Heart right ventricle (tissue), 16 donors: Measurements from ENCODE around the gene AUTS2. TPM values are rescaled to one million over a fixed set of nuclear protein-coding genes. Genes with fewer than 3 reads are reported as not detected.

Experiments used
- ATAC-seq, 8 donors: fragments of 200-7000 bp; cut with Tn5 transposase; one replicate each; pipeline ENCODE4 v1.9.1; 2020; ENCODE audit warnings: mild to moderate bottlenecking in 8 of 8, moderate library complexity in 8 of 8, moderate number of reproducible peaks in 1 of 8
- DNase-seq, 2 donors: peaks; one replicate each; pipeline ENCODE4 v3.0.0-alpha.2; 2020
- H3K27ac ChIP-seq, 10 donors: fragments of 200-600 bp; sonication (generic) in 2 of 10; one replicate each; pipeline versions ENCODE4 v1.5.0 to v1.8.0; 2020 to 2022; ENCODE audit warnings: mild to moderate bottlenecking in 3 of 10
- H3K27me3 ChIP-seq, 7 donors: fragments of 200-600 bp; one replicate each; pipeline ENCODE4 v1.8.0; 2021 to 2022; ENCODE audit warnings: mild to moderate bottlenecking in 2 of 7
- H3K36me3 ChIP-seq, 9 donors: fragments of 200-600 bp; sonication (generic) in 1 of 9; one replicate each; pipeline versions ENCODE4 v1.5.0 to v1.8.0; 2020 to 2022; ENCODE audit warnings: mild to moderate bottlenecking in 2 of 9
- H3K4me1 ChIP-seq, 9 donors: fragments of 200-600 bp; sonication (generic) in 1 of 9; one replicate each; pipeline versions ENCODE4 v1.5.0 to v1.8.0; 2020 to 2022; ENCODE audit warnings: mild to moderate bottlenecking in 4 of 9
- H3K4me3 ChIP-seq, 10 donors: fragments of 200-600 bp; sonication (generic) in 2 of 10; one replicate each; pipeline versions ENCODE4 v1.5.0 to v1.8.0; 2020 to 2022; ENCODE audit warnings: mild to moderate bottlenecking in 7 of 10, moderate library complexity in 2 of 10
- H3K9me3 ChIP-seq, 11 donors: fragments of 200-600 bp in 10 of 11; sonication (generic) in 2 of 11; one replicate each; pipeline versions ENCODE4 v1.5.0 to v1.8.0; 2013 to 2022; ENCODE audit warnings: mild to moderate bottlenecking in 2 of 11, control low read depth in 1 of 11, moderate library complexity in 1 of 11
- WGBS, 2 donors: extraction: QIAGEN DNeasy Blood & Tissue Kit; methylation state at CpG; one replicate each; pipeline ENCODE4 v1.1.7; 2013; ENCODE audit warnings: inconsistent platforms in 1 of 2; 5-methylcytosine and 5-hydroxymethylcytosine counted together
- intact Hi-C, 10 donors: fragments of 100-400 bp; cut with DNase I; formaldehyde crosslinking; loops; one replicate each; pipeline versions ENCODE4 v1.11.1 to v1.14.2; 2022
- polyA plus RNA-seq, 2 donors: library from polyadenylated mRNA; stranded (reverse); fragments of 200-250 nt; gene quantifications; one replicate each; pipeline ENCODE4 v1.2.3, GENCODE V29; 2013
- total RNA-seq, 10 donors: library from RNA; stranded (reverse); fragmentation: NEBNext Ultra II Directional in 3 of 10; extraction: Animal tissue kit (Norgen Biotek cat#: 25700) in 3 of 10; gene quantifications; one replicate each; pipeline versions ENCODE4 v1.2.1 to v1.2.4, GENCODE V29; 2021 to 2023
- TF ChIP-seq, protein P1 (sequence below), 9 donors: fragments of 200-600 bp; sonication (generic) in 2 of 9; IDR thresholded peaks; one replicate each; pipeline versions ENCODE4 v1.5.0 to v1.8.0; 2021 to 2022; ENCODE audit warnings: antibody characterized with exemption in 9 of 9, mild to moderate bottlenecking in 5 of 9, moderate library complexity in 1 of 9
- donor health status: Arrhythmogenic right ventricular cardiomyopathy.
- donor health status: ischemic (EF 13 %, LVEDD 7.1; RV severe dilation, severe dysfunction).
- donor health status: healthy with polysubstance abuse.
- donor health status: DM: no; HTN: yes; CAD: no.
- donor health status: DM: no; HTN: no; CAD: no.
- donor health status: ischemic (EF 25% LVEDD 6.9; RV normal size, moderate dysfunction).
- donor health status: ischemic (EF 25% LVEDD 5.7; RV mildly dilated, moderate dysfunction).
- donor health status: healthy.
- donor health status: DM: yes; HTN: yes; CAD: no.
- donor health status: Ischemic cardiomyopathy.
- donor health status: ischemic (EF 35%, LVEDD 5.7; RV mildly dilated, moderate dysfunction).
- donor health status: nonischemic (EF 11% LVEDD 7.7; RV severe dilation, severe dysfunction).
- donor health status: DM: yes; HTN: yes; CAD: no.
- donor health status: PGD.
- donor health status: ischemic (EF 29% LVEDD 5.4; RV normal size, mild dysfunction).
- donor health status: nonischemic (EF 23%, LVEDD 6.1; RV moderate dilation, normal function).

The AUTS2 gene
- total and polyA plus RNA-seq, 12 donors = 1.6 to 11.2 (median 7.3) TPM

DNA sequence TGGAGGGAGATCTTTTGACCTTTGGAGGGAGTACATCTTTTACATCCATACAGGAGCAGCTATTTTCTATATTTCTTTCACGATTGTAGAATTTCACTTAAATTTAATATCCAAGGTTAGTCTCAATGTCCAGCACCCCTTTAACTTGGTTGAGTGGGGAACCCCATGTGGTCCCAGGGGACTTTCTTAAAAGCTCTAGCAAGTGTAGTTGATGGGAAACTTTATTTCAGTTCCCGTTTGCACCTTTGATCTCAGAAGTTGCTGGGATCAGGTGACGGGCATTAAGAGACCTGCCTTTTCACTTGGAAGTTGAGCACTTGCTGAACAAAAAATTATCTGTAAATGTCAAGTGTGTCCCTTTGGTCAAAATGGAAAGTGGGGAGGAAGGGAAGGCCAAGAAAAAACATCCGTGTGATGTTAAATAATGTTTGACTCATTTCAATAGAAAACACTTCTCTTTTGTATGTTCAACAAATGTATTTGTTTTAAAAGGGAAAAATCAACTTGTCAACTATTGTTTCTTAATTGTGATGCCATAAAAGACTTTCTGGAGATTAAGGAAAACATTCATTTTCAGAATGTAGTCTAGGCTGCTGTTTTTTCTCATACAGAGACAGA lies 1163.5 kb downstream of the AUTS2 start:
- intact Hi-C loops = no loop called here
- WGBS, 2 donors = 95% methylated on average over 4 of the region's 4 CpGs
- TF ChIP-seq, protein P1, sequence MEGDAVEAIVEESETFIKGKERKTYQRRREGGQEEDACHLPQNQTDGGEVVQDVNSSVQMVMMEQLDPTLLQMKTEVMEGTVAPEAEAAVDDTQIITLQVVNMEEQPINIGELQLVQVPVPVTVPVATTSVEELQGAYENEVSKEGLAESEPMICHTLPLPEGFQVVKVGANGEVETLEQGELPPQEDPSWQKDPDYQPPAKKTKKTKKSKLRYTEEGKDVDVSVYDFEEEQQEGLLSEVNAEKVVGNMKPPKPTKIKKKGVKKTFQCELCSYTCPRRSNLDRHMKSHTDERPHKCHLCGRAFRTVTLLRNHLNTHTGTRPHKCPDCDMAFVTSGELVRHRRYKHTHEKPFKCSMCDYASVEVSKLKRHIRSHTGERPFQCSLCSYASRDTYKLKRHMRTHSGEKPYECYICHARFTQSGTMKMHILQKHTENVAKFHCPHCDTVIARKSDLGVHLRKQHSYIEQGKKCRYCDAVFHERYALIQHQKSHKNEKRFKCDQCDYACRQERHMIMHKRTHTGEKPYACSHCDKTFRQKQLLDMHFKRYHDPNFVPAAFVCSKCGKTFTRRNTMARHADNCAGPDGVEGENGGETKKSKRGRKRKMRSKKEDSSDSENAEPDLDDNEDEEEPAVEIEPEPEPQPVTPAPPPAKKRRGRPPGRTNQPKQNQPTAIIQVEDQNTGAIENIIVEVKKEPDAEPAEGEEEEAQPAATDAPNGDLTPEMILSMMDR (IDR thresholded peaks at IDR 0.05) = no peak
- H3K4me3 ChIP-seq = no peak overlapping the region
- no peaks in the 10 kb centered on the region for H3K4me1 ChIP-seq
- H3K36me3 ChIP-seq = peaks cover 0 to 21% (median 0%) of the 10 kb centered on the region in 9 donors
- no peaks in the 10 kb centered on the region for H3K9me3 ChIP-seq
- ATAC-seq = no peak
- DNase-seq = no peak
- no peak overlapping the region for H3K27ac ChIP-seq
- no peaks in the 10 kb centered on the region for H3K27me3 ChIP-seq

DNA sequence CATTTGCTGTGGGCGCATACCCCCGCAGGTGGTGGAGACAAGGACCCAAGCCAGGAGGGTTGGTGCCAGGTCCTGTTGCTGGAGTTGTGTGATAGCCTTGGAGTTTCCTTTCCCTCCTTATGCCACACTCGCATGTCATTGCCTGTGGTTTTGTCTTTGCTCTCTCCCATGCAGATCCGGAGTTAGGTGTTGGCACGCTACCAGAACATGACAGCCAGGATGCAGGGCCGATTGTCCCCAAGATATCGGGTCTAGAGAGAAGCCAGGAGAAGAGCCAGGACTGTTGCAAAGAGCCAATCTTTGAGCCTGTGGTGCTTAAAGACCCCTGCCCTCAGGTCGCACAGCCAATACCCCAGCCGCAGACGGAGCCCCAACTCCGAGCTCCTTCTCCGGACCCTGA lies 1164.4 kb downstream of the AUTS2 start:
- Histone ChIP-seq H3K36me3 (peaks cover 0 to 29% (median 3%) of the 10 kb centered on the region in 9 donors), H3K27ac (no peak overlapping the region), H3K27me3 (no peaks in the 10 kb centered on the region), H3K4me1 (no peaks in the 10 kb centered on the region), H3K4me3 (no peak overlapping the region), H3K9me3 (no peaks in the 10 kb centered on the region)
- WGBS, 2 donors = 78 to 79% methylated on average over 12 of the region's 12 CpGs
- TF ChIP-seq, protein P1 (IDR thresholded peaks at IDR 0.05) = no peak
- DNase-seq (no peak), ATAC-seq (peak in 1 of 8 donors; percentile 22)
- intact Hi-C loops = no loop called here

DNA sequence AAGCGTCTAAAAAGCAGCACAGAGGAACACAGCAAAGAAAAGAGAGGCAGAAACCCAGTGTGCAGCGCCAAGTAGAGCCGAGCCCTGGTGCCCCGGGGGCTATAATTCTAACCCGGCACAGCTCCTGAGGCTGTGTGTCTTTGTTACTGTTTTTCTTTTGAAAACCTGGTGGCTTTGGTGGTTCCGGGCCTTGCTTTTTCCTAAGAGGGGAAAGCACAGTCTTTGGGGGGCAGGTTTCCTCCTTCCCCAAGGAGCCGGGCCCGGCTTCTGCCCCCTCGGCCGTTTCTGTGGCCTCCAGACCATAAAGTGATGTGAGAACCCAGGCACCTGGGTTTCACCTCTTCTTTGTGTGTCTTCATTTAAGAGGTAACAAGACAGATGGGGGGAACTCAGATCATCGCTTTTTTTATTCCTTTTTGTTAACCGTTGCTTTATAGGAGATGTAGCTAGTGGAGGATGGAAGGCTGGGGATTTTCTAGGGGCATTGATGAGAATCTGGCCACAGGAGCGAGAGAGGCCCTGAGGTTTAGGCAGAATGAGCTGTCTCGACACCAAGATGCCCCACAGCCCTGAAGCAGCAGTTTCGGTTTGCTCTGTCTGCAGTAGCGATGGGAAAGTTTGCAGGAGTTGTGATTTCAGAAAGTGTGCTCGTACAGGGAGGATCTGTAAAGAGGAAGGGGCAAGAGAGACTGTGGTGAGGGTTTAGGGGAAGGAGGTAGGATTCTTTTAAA lies 1165.9 kb downstream of the AUTS2 start:
- Histone ChIP-seq H3K4me1 (no peaks in the 10 kb centered on the region), H3K36me3 (peaks cover 0 to 37% (median 3%) of the 10 kb centered on the region in 9 donors), H3K4me3 (no peak overlapping the region), H3K9me3 (no peaks in the 10 kb centered on the region), H3K27ac (no peak overlapping the region), H3K27me3 (no peaks in the 10 kb centered on the region)
- intact Hi-C loops = no loop called here
- WGBS, 2 donors = 89 to 96% methylated on average over 17 of the region's 17 CpGs
- no peak for ATAC-seq
- no peak for DNase-seq
- TF ChIP-seq, protein P1 (IDR thresholded peaks at IDR 0.05) = no peak

DNA sequence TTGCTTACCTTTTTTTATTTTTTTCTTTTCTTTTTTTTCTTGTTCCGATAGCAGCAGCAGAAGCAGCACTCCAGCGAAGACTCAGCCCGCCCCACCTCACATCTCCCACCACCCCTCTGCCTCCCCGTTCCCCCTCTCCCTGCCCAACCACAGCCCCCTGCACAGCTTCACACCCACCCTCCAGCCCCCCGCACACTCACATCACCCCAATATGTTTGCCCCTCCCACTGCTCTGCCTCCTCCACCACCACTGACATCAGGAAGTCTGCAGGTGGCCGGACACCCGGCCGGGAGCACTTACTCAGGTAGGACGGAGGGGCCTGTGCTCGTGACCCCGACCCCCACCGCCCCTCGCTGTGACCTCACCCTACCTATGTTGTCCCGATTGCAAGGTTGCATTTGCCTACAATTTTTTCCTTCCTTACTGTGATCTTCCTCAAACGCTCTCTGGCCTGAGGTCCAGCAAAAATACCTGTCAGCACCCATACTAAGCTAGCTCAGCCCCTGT lies 1166.5 kb downstream of the AUTS2 start:
- H3K9me3 ChIP-seq = no peaks in the 10 kb centered on the region
- whole genome bisulfite sequencing, 2 donors = 96% methylated on average over 15 of the region's 15 CpGs
- H3K27me3 ChIP-seq = no peaks in the 10 kb centered on the region
- H3K4me3 ChIP-seq = no peak overlapping the region
- intact Hi-C loops = no loop called here
- H3K36me3 ChIP-seq = peaks cover 0 to 40% (median 3%) of the 10 kb centered on the region in 9 donors
- no peak for ATAC-seq
- H3K27ac ChIP-seq = no peak overlapping the region
- H3K4me1 ChIP-seq = no peaks in the 10 kb centered on the region
- TF ChIP-seq, protein P1 (IDR thresholded peaks at IDR 0.05) = no peak
- DNase-seq = no peak
